Upper lobe of left lung (tissue), 4 donors: ENCODE data around the gene KIAA1217.

Source experiments
- POLR2A ChIP-seq, 4 donors: fragments of 450-650 bp; IDR thresholded peaks; one replicate each; pipeline ENCODE4 v1.5.1; 2016 to 2017; ENCODE audit warnings: antibody characterized with exemption in 4 of 4, mild to moderate bottlenecking in 2 of 4
- TF ChIP-seq, protein P1 (sequence below), 6 experiments: fragments of 450-650 bp in 4 of 6; fragments of 200-600 bp in 2 of 6; sonication (generic) in 2 of 6; IDR thresholded peaks; one replicate each; pipeline ENCODE4 v1.5.1; 2016 to 2019; ENCODE audit warnings: antibody characterized with exemption in 6 of 6

DNA sequence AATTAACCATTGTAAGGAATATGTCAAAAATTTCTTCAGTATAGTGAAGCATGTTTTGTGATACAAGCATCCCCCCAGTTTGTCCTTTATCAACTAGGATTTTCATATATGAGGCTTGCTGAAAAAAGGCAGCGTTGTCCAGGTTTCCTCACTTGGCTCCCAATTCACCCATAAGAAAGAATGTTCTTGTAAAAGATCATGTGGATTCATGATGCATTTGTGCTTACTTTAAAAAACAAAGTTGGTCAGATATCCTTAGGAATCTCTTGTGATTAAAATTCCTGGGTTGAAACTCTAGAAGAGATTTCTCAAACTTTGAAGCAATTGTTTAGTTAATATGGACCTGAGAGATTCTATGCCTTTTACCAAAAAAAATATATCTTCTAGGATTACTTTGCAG lies 181.8 kb downstream of the KIAA1217 start:
- TF ChIP-seq, protein P1, sequence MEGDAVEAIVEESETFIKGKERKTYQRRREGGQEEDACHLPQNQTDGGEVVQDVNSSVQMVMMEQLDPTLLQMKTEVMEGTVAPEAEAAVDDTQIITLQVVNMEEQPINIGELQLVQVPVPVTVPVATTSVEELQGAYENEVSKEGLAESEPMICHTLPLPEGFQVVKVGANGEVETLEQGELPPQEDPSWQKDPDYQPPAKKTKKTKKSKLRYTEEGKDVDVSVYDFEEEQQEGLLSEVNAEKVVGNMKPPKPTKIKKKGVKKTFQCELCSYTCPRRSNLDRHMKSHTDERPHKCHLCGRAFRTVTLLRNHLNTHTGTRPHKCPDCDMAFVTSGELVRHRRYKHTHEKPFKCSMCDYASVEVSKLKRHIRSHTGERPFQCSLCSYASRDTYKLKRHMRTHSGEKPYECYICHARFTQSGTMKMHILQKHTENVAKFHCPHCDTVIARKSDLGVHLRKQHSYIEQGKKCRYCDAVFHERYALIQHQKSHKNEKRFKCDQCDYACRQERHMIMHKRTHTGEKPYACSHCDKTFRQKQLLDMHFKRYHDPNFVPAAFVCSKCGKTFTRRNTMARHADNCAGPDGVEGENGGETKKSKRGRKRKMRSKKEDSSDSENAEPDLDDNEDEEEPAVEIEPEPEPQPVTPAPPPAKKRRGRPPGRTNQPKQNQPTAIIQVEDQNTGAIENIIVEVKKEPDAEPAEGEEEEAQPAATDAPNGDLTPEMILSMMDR (IDR thresholded peaks at IDR 0.05), result no peak
- TF ChIP-seq POLR2A (IDR thresholded peaks at IDR 0.05), result no peak
